Activated CD4-positive, alpha-beta T cell treated with anti-CD3 and anti-CD28 coated beads, Interleukin-2, Interleukin-4, amounts not matched to agents 100 ng/mL and 50 ng/mL, durations not matched to agents 16 hours and 8 hours (primary cell): ENCODE measurements around the gene ITIH4.

Experiments used
- DNase-seq: peaks from one replicate; pipeline ENCODE4 v3.0.0-alpha.2; 2020; ENCODE audit warnings: low spot score

Gene ITIH4

DNA sequence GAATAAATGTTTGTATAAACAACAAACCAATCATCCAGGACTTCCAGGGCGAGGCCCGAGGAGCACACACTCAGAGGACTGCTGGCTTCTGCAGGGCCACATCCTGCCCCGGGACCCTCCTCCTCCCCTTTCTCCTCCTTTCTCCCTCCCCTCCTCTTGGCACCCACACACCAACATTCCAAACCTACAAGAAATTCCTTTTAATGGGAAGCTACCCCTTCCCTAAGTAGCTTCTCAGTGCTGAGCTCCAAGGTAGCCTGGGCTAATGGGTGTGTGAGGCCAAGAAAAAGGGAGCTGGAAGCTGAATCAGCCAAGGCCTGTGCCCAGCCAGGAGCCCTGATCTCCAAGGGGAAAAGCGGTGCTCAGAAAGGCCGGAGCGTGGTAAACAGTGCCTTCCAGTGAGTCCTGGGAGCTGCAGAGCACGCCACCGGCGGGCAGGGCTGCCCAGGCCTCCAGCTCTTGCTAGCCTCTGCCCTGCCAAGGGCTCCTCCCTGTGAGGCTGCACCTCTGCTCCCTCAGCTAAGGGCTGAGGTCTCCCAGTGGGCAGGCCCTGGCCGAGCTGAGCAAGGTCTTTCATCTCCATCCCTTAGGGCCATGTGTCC lies 32.0 kb downstream of the ITIH4 start:
- no peak for DNase-seq

- DNase-seq: no peak
Measured at GRCh38 chr3:52796411-52796810, 34.1 kb downstream of the ITIH4 start.

- no peak for DNase-seq
Measured at GRCh38 chr3:52795298-52795900, 35.1 kb downstream of the ITIH4 start.

DNA sequence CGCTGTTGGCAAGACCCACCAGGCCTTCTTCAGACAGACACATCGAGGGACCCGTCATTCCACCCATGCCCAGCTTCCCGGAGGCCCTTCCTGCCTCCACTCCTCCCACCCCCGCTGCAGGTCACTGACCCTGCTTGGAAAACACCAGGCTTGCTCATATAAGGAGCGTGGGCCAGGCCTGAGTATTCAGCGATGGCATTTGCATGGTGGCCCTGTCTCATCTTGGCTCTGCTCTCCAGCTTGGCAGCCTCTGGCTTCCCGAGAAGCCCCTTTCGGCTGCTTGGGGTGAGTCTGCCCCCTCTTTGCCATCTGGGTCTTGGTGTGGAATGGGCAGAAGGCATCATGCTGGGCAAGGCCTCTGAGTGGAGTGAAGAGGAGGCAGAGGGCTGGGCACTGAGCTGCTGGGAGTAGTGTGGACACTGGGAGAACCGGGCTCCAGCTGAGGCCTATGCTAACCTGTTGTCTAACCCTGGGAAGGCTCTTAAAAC lies 35.8 kb downstream of the ITIH4 start, which contains the start of gene ITIH3:
Gene ITIH3, plus strand, starts transcription at position 185 of the 488 bp plus-strand sequence. Its CDS starts 8 bp downstream, at position 193.
- no peak for DNase-seq

DNA sequence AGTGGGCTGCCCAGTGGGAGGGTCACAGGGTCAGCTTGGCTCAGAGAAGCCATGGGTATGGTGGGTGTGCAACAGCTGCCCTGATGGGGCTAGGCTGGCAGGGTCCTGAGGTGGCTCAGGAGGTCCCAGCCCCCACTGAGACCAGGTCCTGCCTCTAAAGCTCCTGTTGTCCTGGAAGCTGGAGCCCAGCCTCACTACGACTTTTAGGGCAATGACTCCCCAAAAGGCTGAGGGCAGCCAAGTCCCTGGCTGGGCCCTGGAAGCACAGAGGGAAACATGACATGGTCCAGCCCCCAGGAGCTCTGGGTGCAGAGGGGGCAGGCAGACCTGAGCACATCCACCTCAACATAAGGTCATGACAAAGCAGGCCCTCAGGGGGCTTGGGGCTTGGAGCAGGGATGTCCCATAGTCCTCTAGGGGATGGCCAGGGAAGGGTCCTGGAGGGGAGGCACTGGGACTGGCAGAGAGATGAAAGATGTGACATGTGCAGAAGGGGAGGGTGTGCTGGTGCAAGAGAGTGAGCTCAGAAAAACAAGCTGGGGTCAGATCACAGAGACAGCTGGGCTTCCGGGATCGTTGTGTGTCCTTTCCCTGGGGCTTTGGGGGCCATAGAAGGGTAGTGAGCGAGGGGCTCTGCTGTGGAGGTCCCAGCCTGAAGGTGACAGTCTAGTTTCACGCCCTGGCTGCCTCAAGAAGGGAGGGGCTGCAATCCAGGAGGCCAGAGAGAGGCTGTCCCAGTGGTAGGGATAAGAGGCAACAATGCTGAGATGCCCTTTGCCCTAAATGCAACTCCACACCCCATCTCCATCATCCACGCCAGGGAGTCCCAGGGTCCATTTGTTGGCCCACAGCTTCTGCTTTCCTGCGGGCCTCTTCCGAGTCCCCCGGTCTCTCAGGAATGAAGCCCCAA lies 36.5 kb downstream of the ITIH4 start:
- no peak for DNase-seq

GRCh38 chr3:52792961-52793695 lies 37.3 kb downstream of the ITIH4 start:
- DNase-seq: no peak

GRCh38 chr3:52792413-52792812 lies 38.1 kb downstream of the ITIH4 start:
- DNase-seq: no peak

DNA sequence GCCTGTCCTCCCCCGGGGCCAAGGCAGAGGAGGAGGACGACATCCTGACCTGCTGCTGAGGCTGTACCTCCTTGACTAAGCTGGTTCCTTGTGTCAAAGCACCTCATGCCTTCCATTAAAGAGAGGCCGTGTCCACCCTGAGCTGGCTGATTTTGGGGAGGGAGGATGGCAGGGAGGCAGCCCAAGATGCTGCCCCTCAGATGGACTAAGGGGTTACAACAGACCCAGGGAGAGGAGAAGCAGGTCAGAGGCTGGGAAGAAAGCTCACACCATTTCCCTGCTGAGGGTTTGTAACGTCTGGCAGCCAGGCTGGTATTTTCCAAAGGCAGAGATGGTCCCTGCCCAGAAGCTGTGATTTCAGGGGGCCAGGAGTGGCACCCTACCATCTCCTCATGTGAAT lies 38.5 kb downstream of the ITIH4 start:
- no peak for DNase-seq

DNA sequence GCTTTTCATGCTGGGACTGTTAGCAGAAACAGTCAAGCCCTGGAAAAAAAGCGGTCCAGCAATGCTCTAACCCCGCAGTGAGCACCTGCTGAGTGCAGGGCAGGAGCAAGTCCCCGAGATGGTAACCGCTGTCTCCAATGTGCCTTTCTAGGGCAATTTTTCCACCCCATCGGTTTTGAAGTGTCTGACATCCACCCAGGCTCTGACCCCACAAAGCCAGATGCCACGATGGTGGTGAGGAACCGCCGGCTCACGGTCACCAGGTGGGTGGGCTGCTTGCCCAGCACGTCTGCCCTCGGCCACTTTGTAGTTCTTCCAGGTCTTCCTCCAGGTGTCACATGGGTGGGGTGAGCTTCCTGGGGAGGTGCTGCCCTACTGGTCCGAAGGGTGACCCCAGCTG lies 39.1 kb downstream of the ITIH4 start:
- DNase-seq: no peak

GRCh38 chr3:52790741-52791140 lies 39.7 kb downstream of the ITIH4 start:
- no peak for DNase-seq

GRCh38 chr3:52790337-52790736 lies 40.1 kb downstream of the ITIH4 start:
- DNase-seq: no peak

- no peak for DNase-seq
Measured at GRCh38 chr3:52789746-52790040, 40.8 kb downstream of the ITIH4 start.

- DNase-seq: no peak
Measured at GRCh38 chr3:52788890-52789745, 41.4 kb downstream of the ITIH4 start.

- no peak for DNase-seq
Measured at GRCh38 chr3:52787672-52788625, 42.5 kb downstream of the ITIH4 start.

DNA sequence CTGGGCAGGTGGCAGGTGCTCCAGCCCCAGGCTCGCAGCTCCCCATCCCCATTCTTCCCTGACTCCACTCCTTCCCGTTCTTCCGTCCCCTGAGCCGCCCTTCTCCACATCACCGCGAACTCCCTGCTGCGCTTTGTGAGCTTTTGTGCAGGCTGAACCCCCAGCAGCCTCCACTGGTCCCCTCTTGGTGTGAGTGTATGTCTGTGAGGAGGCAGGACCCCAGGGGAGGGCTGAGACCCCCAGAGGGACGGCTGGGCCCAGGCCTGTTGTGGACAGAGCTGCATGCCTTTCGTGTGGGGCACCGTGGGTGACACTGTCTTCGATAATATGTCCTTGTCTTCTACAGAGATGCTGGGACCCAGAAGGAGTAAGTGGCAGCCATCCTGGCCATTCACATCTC lies 43.2 kb downstream of the ITIH4 start:
- no peak for DNase-seq

DNA sequence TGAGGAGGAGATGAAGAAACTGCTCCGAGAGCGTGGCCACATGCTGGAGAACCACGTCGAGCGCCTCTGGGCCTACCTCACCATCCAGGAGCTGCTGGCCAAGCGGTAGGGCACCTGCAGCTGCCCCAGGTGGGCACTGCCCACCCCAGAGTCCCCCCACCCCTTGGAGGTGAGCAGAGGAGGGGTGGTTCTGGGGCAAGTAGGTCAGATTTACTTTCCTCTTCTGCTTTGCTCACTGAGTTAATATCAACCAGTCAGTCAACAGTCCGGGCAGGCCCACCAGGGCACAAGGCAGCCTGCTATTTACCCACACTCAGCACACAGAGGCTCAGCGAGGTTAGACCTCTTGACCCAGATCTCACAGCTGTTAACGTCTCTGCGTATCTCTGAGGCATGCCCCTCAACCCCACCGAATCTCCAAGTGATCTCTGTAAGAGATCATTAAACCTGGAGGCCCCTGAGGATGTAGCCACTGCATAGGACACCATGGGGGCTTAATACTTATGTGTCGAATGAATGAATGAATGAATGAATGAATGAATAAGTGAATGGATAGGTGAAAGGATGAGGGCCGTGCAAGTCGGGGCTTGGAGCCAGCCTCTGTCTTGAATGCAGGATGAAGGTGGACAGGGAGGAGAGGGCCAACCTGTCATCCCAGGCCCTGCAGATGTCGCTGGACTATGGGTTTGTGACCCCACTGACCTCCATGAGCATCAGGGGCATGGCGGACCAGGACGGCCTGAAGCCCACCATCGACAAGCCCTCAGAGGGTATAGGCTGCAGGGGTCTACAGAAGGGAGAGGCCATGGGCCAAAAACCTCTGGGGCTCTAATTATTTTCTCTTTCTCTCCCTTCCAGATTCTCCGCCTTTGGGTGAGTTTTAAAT lies 43.9 kb downstream of the ITIH4 start:
- no peak for DNase-seq

DNA sequence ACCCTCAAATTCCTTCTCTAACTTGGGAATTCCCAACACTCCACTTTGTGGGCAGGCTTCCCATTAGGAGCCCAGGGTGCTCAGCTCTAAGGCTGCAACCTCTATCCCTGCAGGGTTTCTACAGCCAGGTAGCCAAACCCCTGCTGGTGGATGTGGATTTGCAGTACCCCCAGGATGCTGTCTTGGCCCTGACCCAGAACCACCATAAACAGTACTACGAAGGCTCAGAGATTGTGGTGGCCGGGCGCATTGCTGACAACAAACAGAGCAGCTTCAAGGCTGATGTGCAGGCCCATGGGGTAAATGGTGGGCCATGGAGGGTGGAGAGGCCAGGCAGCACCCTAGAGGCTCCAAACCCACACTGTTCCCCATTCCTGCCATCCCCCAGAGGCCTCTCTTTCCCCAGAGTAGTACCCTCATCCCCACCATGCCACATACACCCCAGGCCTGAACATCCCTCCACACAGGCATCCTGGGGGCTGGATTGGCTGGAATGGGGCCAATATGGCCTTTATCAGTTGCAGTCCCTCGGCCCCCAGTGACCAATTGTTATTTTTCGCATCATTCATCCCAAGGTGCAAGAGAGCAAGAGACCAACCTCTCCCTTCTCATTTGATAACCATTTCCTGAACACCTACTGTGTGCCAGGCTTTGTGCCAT lies 45.4 kb downstream of the ITIH4 start:
- DNase-seq: no peak

- no peak for DNase-seq
Measured at GRCh38 chr3:52784021-52784621, 46.4 kb downstream of the ITIH4 start.
